Measurements from ENCODE around the gene WNT3A.

- TF ChIP-seq CEBPZ (IDR thresholded peaks at IDR 0.05; ENCODE audit: borderline replicate concordance, low read depth, low read length): no peak
- no peak for TF ChIP-seq CTCF (IDR thresholded peaks at IDR 0.05 in 2 of 3, conservative IDR thresholded peaks at IDR 0.05 in 1 of 3; ENCODE audit: insufficient read depth in 2 of 3, low read depth in 1 of 3, low read length in 3 of 3)
- peak in 1 of 2 experiments; percentile 52; a peak in 1 of 4 replicates for TF ChIP-seq SIN3A (IDR thresholded peaks at IDR 0.05; ENCODE audit: borderline replicate concordance in 2 of 2, control insufficient read depth in 1 of 2, low read depth in 2 of 2, low read length in 2 of 2)
- no peak for TF ChIP-seq FOSL1 (tag; conservative IDR thresholded peaks at IDR 0.05)
- TF ChIP-seq EZH2 (IDR thresholded peaks at IDR 0.05; ENCODE audit: borderline replicate concordance, low read depth, low read length): no peak
- TF ChIP-seq ETV6 (IDR thresholded peaks at IDR 0.05; ENCODE audit: borderline replicate concordance in 1 of 2, low read depth in 2 of 2, low read length in 1 of 2): no peak
- TF ChIP-seq ETV6 (CRISPR knock-in tag; IDR thresholded peaks at IDR 0.05; ENCODE audit: borderline replicate concordance): no peak
- no peak for TF ChIP-seq BCL6 (CRISPR knock-in tag; IDR thresholded peaks at IDR 0.05)
Observed at GRCh38 chr1:228083871-228084278, 77.1 kb downstream of the WNT3A start.
